GM23338 (cell line): ENCODE data around the gene CCDC201. TPM values are rescaled to one million over a fixed set of nuclear protein-coding genes. Genes with fewer than 3 reads are reported as not detected.

Experiments used
- ATAC-seq: fragments of 200-7000 bp; cut with Tn5 transposase; 3 replicates; pipeline ENCODE4 v1.9.1; 2020
- DNase-seq: peaks from one replicate; pipeline ENCODE4 v3.0.0-alpha.2; 2015; ENCODE audit warnings: low spot score
- H2AFZ ChIP-seq: fragments of 200-600 bp; sonication (generic); 2 replicates; pipeline ENCODE4 v1.8.0; 2016; ENCODE audit warnings: antibody characterized with exemption, mild to moderate bottlenecking, moderate library complexity
- H3F3A ChIP-seq: fragments of 200-600 bp; sonication (generic); replicated peaks from 2 replicates; pipeline ENCODE4 v1.8.0; 2017; ENCODE audit warnings: antibody characterized with exemption, mixed run types, low read depth
- H3K27ac ChIP-seq: fragments of 200-600 bp; sonication (generic); 2 replicates; pipeline ENCODE4 v1.6.1; 2016; ENCODE audit warnings: low read depth
- H3K27me3 ChIP-seq: fragments of 200-600 bp; sonication (generic); 2 replicates; pipeline ENCODE4 v1.8.0; 2016; ENCODE audit warnings: mild to moderate bottlenecking, mixed run types, moderate library complexity; ENCODE audit not compliant: insufficient read depth
- H3K36me3 ChIP-seq: fragments of 200-600 bp; sonication (generic); 2 replicates; pipeline ENCODE4 v1.8.0; 2016; ENCODE audit warnings: mild to moderate bottlenecking; ENCODE audit not compliant: insufficient read depth
- H3K4me1 ChIP-seq: fragments of 200-600 bp; sonication (generic); 2 replicates; pipeline ENCODE4 v1.8.0; 2016; ENCODE audit warnings: mild to moderate bottlenecking, moderate library complexity; ENCODE audit not compliant: insufficient read depth
- H3K4me2 ChIP-seq: fragments of 200-600 bp; sonication (generic); 2 replicates; pipeline ENCODE4 v1.7.1; 2017; ENCODE audit warnings: mixed run types
- H3K4me3 ChIP-seq: fragments of 200-600 bp; sonication (generic); 2 replicates; pipeline ENCODE4 v1.6.1; 2016; ENCODE audit warnings: mixed run types
- H3K79me2 ChIP-seq: fragments of 200-600 bp; sonication (generic); replicated peaks from 2 replicates; pipeline ENCODE4 v1.8.0; 2017; ENCODE audit warnings: mild to moderate bottlenecking; ENCODE audit not compliant: insufficient read depth
- H3K9me2 ChIP-seq: fragments of 200-600 bp; sonication (generic); 2 replicates; pipeline ENCODE4 v1.8.0; 2017; ENCODE audit not compliant: insufficient read depth
- H4K20me1 ChIP-seq: fragments of 200-600 bp; sonication (generic); replicated peaks from 2 replicates; pipeline ENCODE4 v1.8.0; 2017; ENCODE audit warnings: mild to moderate bottlenecking; ENCODE audit not compliant: insufficient read depth
- H3K27ac Mint-ChIP-seq: 2 replicates; pipeline ENCODE4 v1.8.0; 2020; ENCODE audit warnings: inconsistent platforms, mild to moderate bottlenecking, moderate library complexity, mixed read lengths
- H3K27me3 Mint-ChIP-seq: 3 replicates; pipeline ENCODE4 v1.8.0; 2022; ENCODE audit warnings: low read depth, mild to moderate bottlenecking, moderate library complexity, mixed read lengths, inconsistent platforms; ENCODE audit not compliant: insufficient read depth, poor library complexity
- H3K36me3 Mint-ChIP-seq: 3 replicates; pipeline ENCODE4 v1.8.0; 2021; ENCODE audit warnings: low read depth, mild to moderate bottlenecking, inconsistent platforms, moderate library complexity, mixed read lengths
- H3K4me1 Mint-ChIP-seq: 3 replicates; pipeline ENCODE4 v1.8.0; 2020; ENCODE audit warnings: mild to moderate bottlenecking, inconsistent platforms, mixed read lengths
- H3K4me3 Mint-ChIP-seq: 3 replicates; pipeline ENCODE4 v1.8.0; 2021; ENCODE audit warnings: moderate library complexity, mild to moderate bottlenecking, inconsistent platforms, mixed read lengths
- H3K9me3 Mint-ChIP-seq: 3 replicates; pipeline ENCODE4 v1.8.0; 2020; ENCODE audit warnings: moderate library complexity, mild to moderate bottlenecking, inconsistent platforms, mixed read lengths
- CREB1 ChIP-seq: fragments of 250-450 bp; sonication (Bioruptor Pico); IDR thresholded peaks from 2 replicates; pipeline ENCODE4 v1.5.0; 2020; ENCODE audit warnings: low read depth, mild to moderate bottlenecking, moderate library complexity
- CTCF ChIP-seq, 2 experiments: fragments of 200-600 bp in 1 of 2; sonication (generic) in 1 of 2; conservative IDR thresholded peaks; 2 replicates each; pipeline versions ENCODE4 v1.5.1 to v1.6.1; 2016 to 2017; ENCODE audit warnings: antibody characterized with exemption in 2 of 2, low read depth in 2 of 2, mild to moderate bottlenecking in 2 of 2, moderate library complexity in 1 of 2
- ETS1 ChIP-seq: IDR thresholded peaks from 2 replicates; pipeline ENCODE4 v1.6.1; 2016; ENCODE audit warnings: antibody characterized with exemption
- EZH2 ChIP-seq: fragments of 200-600 bp; sonication (generic); IDR thresholded peaks from one replicate; pipeline ENCODE4 v1.8.0; 2017; ENCODE audit warnings: antibody characterized with exemption, mild to moderate bottlenecking, low read depth; ENCODE audit not compliant: unreplicated experiment
- EZH2phosphoT487 ChIP-seq: fragments of 200-600 bp; sonication (generic); IDR thresholded peaks from one replicate; pipeline ENCODE4 v1.8.1; 2018; ENCODE audit warnings: antibody characterized with exemption; ENCODE audit not compliant: unreplicated experiment
- JUNB ChIP-seq: IDR thresholded peaks from one replicate; pipeline ENCODE4 v1.6.1; 2016; ENCODE audit warnings: antibody characterized with exemption; ENCODE audit not compliant: unreplicated experiment
- NANOG ChIP-seq: IDR thresholded peaks from 2 replicates; pipeline ENCODE4 v1.6.1; 2016; ENCODE audit warnings: antibody characterized with exemption, borderline replicate concordance
- POLR2AphosphoS5 ChIP-seq: IDR thresholded peaks from 2 replicates; pipeline ENCODE4 v1.6.1; 2016; ENCODE audit warnings: antibody characterized with exemption, low read depth
- REST ChIP-seq: IDR thresholded peaks from one replicate; pipeline ENCODE4 v1.6.1; 2018; ENCODE audit warnings: antibody characterized with exemption; ENCODE audit not compliant: unreplicated experiment
- STAT1 ChIP-seq: IDR thresholded peaks from one replicate; pipeline ENCODE4 v1.6.1; 2016; ENCODE audit warnings: antibody characterized with exemption; ENCODE audit not compliant: unreplicated experiment
- ZNF114 ChIP-seq: fragments of 250-450 bp; sonication (Bioruptor Pico); IDR thresholded peaks from 2 replicates; pipeline ENCODE4 v1.5.0; 2020; ENCODE audit warnings: mild to moderate bottlenecking, moderate library complexity
- ZNF331 ChIP-seq: fragments of 250-450 bp; sonication (Bioruptor Pico); IDR thresholded peaks from 2 replicates; pipeline ENCODE4 v1.5.0; 2020; ENCODE audit warnings: low read depth, mild to moderate bottlenecking, moderate library complexity
- ZNF462 ChIP-seq: fragments of 250-450 bp; sonication (Bioruptor Pico); IDR thresholded peaks from 2 replicates; pipeline ENCODE4 v1.5.0; 2020; ENCODE audit warnings: mild to moderate bottlenecking, moderate library complexity
- long read RNA-seq: library from polyadenylated mRNA; unstranded; transcript quantifications from one replicate; pipeline ENCODE4 v2.0.0, GENCODE V29; 2020; ENCODE audit not compliant: unreplicated experiment
- polyA plus RNA-seq: library from polyadenylated mRNA; unstranded; fragments of >200 nt; fragmentation: Nextera tagmentation; extraction: Ambion mirVana; gene quantifications from 2 replicates; pipeline ENCODE4 v1.2.1, GENCODE V29; 2016
- total RNA-seq: library from RNA; depleted of rRNA; stranded (reverse); fragments of >200 nt; shearing (Covaris generic); gene quantifications from 2 replicates; pipeline ENCODE4 v1.2.3, GENCODE V29; 2014; rRNA removed

Gene CCDC201
- total RNA-seq, result not detected in 2 replicates
- polyA plus RNA-seq, result not detected in 2 replicates
- long read RNA-seq, result 0 reads

GRCh38 chr7:45873035-45873354 lies at the start of gene CCDC201:
CCDC201 (minus strand) TSS chr7:45873082; CDS start chr7:45873007, 75 bp downstream.
- TF ChIP-seq EZH2 (no peak), EZH2phosphoT487 (no peak), STAT1 (no peak), REST (no peak), CTCF (conservative IDR thresholded peaks at IDR 0.05; ENCODE audit: low read depth in 2 of 2) (no peak), POLR2AphosphoS5 (no peak), NANOG (no peak), ETS1 (no peak), ZNF331 (no peak), ZNF114 (CRISPR knock-in tag) (no peak), ZNF462 (CRISPR knock-in tag) (no peak), JUNB (no peak), CREB1 (CRISPR knock-in tag) (no peak)

More at GRCh38 chr7:45873035-45873354, at the start of gene CCDC201:
- Histone ChIP-seq H3K4me3 (no peak within 1 kb of the TSS), H3K9me2 (no peaks in the 10 kb centered on the region), H3K4me1 (no peaks in the 10 kb centered on the region), H3K36me3 (0 out of 2 replicates have a peak, but pooled peaks cover 3% of the 10 kb centered on the region), H2AFZ (no peak within 1 kb of the TSS), H3F3A (no peaks in the 10 kb centered on the region), H3K27ac (no peak within 1 kb of the TSS), H4K20me1 (no peaks in the 10 kb centered on the region), H3K27me3 (no peaks in the 10 kb centered on the region), H3K4me2 (no peak within 1 kb of the TSS), H3K79me2 (no peaks in the 10 kb centered on the region)
- Mint-ChIP-seq H3K4me1 (no peaks in the 10 kb centered on the region), H3K36me3 (peaks cover 10% of the 10 kb centered on the region), H3K27ac (no peak within 1 kb of the TSS), H3K9me3 (peaks cover 18% of the 10 kb centered on the region), H3K4me3 (no peak within 1 kb of the TSS), H3K27me3 (no peaks in the 10 kb centered on the region)
- no peak for ATAC-seq
- DNase-seq, result no peak
